ENCODE data around the gene ADRA2C. TPM values are rescaled to one million over a fixed set of nuclear protein-coding genes. Genes with fewer than 3 reads are reported as not detected.

Gene ADRA2C
- total and polyA plus RNA-seq, 9 of the 15 experiments (the other 6 are each of a cell fraction or from before 2014, with no cell fraction given) = 0.06 to 0.58 (median 0.14) TPM; not detected in 2

DNA sequence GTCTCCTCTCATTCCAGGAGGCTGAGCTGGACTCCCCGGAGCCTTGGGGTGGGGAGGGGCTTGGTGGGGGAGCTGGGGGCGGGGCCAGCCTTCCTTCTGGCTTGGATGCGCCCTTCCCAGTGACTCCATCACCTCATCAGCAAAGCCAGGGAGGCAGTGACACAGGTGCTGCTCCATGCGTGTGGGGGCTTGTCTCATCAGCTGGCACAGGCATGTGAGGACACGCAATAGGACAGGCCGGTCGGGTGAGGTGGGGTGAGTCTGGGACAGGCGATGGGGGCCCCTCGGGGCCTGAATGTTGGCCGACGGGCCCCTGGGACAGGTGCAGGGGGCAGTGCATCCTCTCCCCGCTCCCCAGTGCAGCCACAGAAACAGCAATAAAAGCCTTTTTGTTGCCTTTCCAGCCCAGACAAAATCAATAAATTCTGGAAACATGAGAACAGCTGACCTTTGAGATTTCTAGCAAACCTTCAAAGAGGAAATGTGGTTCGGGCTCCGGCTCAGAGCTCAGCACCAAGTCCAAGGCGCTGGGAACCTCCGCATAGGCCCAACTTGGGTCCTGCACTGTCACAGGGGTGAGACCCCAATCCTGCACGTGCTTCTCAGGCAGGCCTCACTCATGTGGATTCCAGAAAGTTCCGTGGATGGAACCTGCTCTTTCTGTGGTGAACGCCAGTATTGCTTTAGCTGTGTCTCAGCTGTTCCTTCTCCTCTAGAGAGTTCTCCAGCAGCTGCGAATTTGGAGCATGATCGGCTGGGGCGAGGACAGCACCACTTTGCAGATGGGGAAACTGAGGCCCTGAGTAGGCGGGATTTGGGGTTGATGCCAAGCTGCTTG lies 18.5 kb downstream of the ADRA2C start:
- H3K9me1 ChIP-seq (ENCODE audit: control insufficient read depth, insufficient read depth, low read length) = no peaks in the 10 kb centered on the region
- no peak for DNase-seq (ENCODE audit: extremely low read depth in 1 of 4, low spot score in 3 of 4)
- 0 out of 2 replicates have a peak, but pooled peaks cover 5% of the 10 kb centered on the region for H4K20me1 ChIP-seq (replicated peaks; ENCODE audit: control insufficient read depth, insufficient read depth, low read length)
- H3K4me3 ChIP-seq = no peak overlapping the region
- no peak overlapping the region for H3K9ac ChIP-seq (ENCODE audit: insufficient read depth in 1 of 2, low read depth in 2 of 2, low read length in 2 of 2)
- in situ Hi-C loops (cut with MboI) = no loop called here
- ATAC-seq = no peak
- POLR2A ChIA-PET = interaction anchor here (0.6 to 0.8 kb wide), 2 partner anchors 17 to 500 kb away, joined by 3 read pairs; no protein-coding TSS in a partner anchor
- H3K27me3 ChIP-seq (ENCODE audit: control insufficient read depth in 2 of 2, insufficient read depth in 2 of 2, low read length in 2 of 2) = peaks cover 0 to 18% of the 10 kb centered on the region in 2 experiments; a peak in 2 of 5 replicates
- H3K36me3 ChIP-seq (ENCODE audit: control insufficient read depth, insufficient read depth, low read length) = no peaks in the 10 kb centered on the region
- BruUV-seq (replicated peaks) = no TSS peak
- no peak for FAIRE-seq
- H3K79me2 ChIP-seq (ENCODE audit: control insufficient read depth, insufficient read depth, low read length) = no peaks in the 10 kb centered on the region
- intact Hi-C loops (cut with micrococcal nuclease) = no loop called here
- no peak overlapping the region for H3K4me2 ChIP-seq (ENCODE audit: insufficient read depth, low read length)
- no peak overlapping the region for H2AFZ ChIP-seq (ENCODE audit: low read depth, low read length)
- 9% methylated on average over 20 of the region's 23 CpGs for WGBS (ENCODE audit: insufficient coverage, low coverage, missing lambda C conversion rate)
- CTCF ChIA-PET (ENCODE audit: low intra/inter-chr PET ratio) = no interaction called here
- no peak overlapping the region for H3K27ac ChIP-seq (ENCODE audit: extremely low read depth, low read depth, low read length)
- TF ChIP-seq ZNF239 (CRISPR knock-in tag; IDR thresholded peaks at IDR 0.05) = no peak
- TF ChIP-seq, protein P1, sequence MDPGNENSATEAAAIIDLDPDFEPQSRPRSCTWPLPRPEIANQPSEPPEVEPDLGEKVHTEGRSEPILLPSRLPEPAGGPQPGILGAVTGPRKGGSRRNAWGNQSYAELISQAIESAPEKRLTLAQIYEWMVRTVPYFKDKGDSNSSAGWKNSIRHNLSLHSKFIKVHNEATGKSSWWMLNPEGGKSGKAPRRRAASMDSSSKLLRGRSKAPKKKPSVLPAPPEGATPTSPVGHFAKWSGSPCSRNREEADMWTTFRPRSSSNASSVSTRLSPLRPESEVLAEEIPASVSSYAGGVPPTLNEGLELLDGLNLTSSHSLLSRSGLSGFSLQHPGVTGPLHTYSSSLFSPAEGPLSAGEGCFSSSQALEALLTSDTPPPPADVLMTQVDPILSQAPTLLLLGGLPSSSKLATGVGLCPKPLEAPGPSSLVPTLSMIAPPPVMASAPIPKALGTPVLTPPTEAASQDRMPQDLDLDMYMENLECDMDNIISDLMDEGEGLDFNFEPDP (CRISPR knock-in tag; IDR thresholded peaks at IDR 0.05) = no peak
- TF ChIP-seq IRF9 (tag; IDR thresholded peaks at IDR 0.05) = no peak
- TF ChIP-seq ZNF551 (CRISPR knock-in tag; IDR thresholded peaks at IDR 0.05) = no peak
- TF ChIP-seq HLTF (IDR thresholded peaks at IDR 0.05) = no peak
- TF ChIP-seq MEF2D (tag; conservative IDR thresholded peaks at IDR 0.05; ENCODE audit: low read depth) = no peak
- TF ChIP-seq JUND (IDR thresholded peaks at IDR 0.05; ENCODE audit: borderline replicate concordance, low read depth, low read length) = no peak
- no peak for TF ChIP-seq JUND (tag; IDR thresholded peaks at IDR 0.05; ENCODE audit: borderline replicate concordance, low read depth, low read length)
- TF ChIP-seq, protein P2, sequence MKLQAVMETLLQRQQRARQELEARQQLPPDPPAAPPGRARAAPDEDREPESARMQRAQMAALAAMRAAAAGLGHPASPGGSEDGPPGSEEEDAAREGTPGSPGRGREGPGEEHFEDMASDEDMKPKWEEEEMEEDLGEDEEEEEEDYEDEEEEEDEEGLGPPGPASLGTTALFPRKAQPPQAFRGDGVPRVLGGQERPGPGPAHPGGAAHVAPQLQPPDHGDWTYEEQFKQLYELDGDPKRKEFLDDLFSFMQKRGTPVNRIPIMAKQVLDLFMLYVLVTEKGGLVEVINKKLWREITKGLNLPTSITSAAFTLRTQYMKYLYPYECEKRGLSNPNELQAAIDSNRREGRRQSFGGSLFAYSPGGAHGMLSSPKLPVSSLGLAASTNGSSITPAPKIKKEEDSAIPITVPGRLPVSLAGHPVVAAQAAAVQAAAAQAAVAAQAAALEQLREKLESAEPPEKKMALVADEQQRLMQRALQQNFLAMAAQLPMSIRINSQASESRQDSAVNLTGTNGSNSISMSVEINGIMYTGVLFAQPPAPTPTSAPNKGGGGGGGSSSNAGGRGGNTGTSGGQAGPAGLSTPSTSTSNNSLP (IDR thresholded peaks at IDR 0.05; ENCODE audit: borderline replicate concordance, low read depth, low read length) = no peak
- no peak for TF ChIP-seq PCBP1 (IDR thresholded peaks at IDR 0.05; ENCODE audit: low read depth, low read length, poor library complexity, severe bottlenecking)
- peaks cover 4 to 31% of the 10 kb centered on the region in 2 experiments; a peak in 3 of 5 replicates for H3K4me1 ChIP-seq (replicated peaks in 1 of 2; ENCODE audit: control insufficient read depth in 2 of 2, insufficient read depth in 2 of 2, low read length in 2 of 2)
- H3K9me3 ChIP-seq (replicated peaks; ENCODE audit: control insufficient read depth, insufficient read depth, low read depth, low read length) = no peaks in the 10 kb centered on the region

Measured in K562 (cell line).